ENCODE results near the gene MINDY4B.

GRCh38 chr3:150874666-150875219 lies 30.5 kb downstream of the MINDY4B start:
- no peak for TF ChIP-seq CTCF (conservative IDR thresholded peaks at IDR 0.05; ENCODE audit: low read depth, low read length)
- no peak for TF ChIP-seq EZH2 (IDR thresholded peaks at IDR 0.05; ENCODE audit: borderline replicate concordance, low read depth, low read length, poor library complexity, severe bottlenecking)
